GM04503 (cell line): ENCODE results near the gene PADI6.

Experiments used
- DNase-seq: peaks from one replicate; pipeline ENCODE4 v3.0.0-alpha.2; 2012; ENCODE audit warnings: low read depth

PADI6 gene

GRCh38 chr1:17358557-17358956 lies 13.4 kb upstream of the PADI6 start:
- no peak for DNase-seq

GRCh38 chr1:17359031-17359430 lies 13.0 kb upstream of the PADI6 start:
- no peak for DNase-seq

- no peak for DNase-seq
Observed at GRCh38 chr1:17359808-17360207, 12.2 kb upstream of the PADI6 start.

GRCh38 chr1:17360272-17360956 lies 11.6 kb upstream of the PADI6 start:
- no peak for DNase-seq

- no peak for DNase-seq
Observed at GRCh38 chr1:17361687-17362086, 10.3 kb upstream of the PADI6 start.

GRCh38 chr1:17363351-17363750 lies 8.6 kb upstream of the PADI6 start:
- DNase-seq, result no peak

- no peak for DNase-seq
Observed at GRCh38 chr1:17363771-17364170, 8.2 kb upstream of the PADI6 start.

GRCh38 chr1:17365293-17365692 lies 6.7 kb upstream of the PADI6 start:
- DNase-seq, result no peak

GRCh38 chr1:17369466-17369865 lies 2.5 kb upstream of the PADI6 start:
- no peak for DNase-seq

GRCh38 chr1:17370618-17371017 lies 1.4 kb upstream of the PADI6 start:
- no peak for DNase-seq

- no peak for DNase-seq
Observed at GRCh38 chr1:17372955-17373354, 959 bp downstream of the PADI6 start.

- DNase-seq, result no peak
Observed at GRCh38 chr1:17375651-17376050, 3.7 kb downstream of the PADI6 start.

- DNase-seq, result no peak
Observed at GRCh38 chr1:17377325-17377953, 5.4 kb downstream of the PADI6 start.

GRCh38 chr1:17381161-17381560 lies 9.2 kb downstream of the PADI6 start:
- no peak for DNase-seq

- DNase-seq, result no peak
Observed at GRCh38 chr1:17392199-17392740, 20.3 kb downstream of the PADI6 start.

- no peak for DNase-seq
Observed at GRCh38 chr1:17393230-17393629, 21.2 kb downstream of the PADI6 start.

- DNase-seq, result no peak
Observed at GRCh38 chr1:17397910-17398695, 26.1 kb downstream of the PADI6 start.

GRCh38 chr1:17400725-17401341 lies 28.8 kb downstream of the PADI6 start:
- no peak for DNase-seq

GRCh38 chr1:17401841-17402240 lies 29.8 kb downstream of the PADI6 start:
- DNase-seq, result no peak

GRCh38 chr1:17403081-17403480 lies 31.1 kb downstream of the PADI6 start:
- DNase-seq, result no peak

- DNase-seq, result no peak
Observed at GRCh38 chr1:17404034-17404684, 32.2 kb downstream of the PADI6 start.

GRCh38 chr1:17404820-17405219 lies 32.8 kb downstream of the PADI6 start:
- DNase-seq, result no peak
